ENCODE data around the gene BCAM.

Gene BCAM

GRCh38 chr19:44816301-44816700 lies 7.4 kb downstream of the BCAM start:
- no peak overlapping the region for H2AFZ ChIP-seq (ENCODE audit: low read depth, low read length, severe bottlenecking)
- no peak for TF ChIP-seq EZH2phosphoT487 (conservative IDR thresholded peaks at IDR 0.05; ENCODE audit: low read length)
- TF ChIP-seq CTCF (IDR thresholded peaks at IDR 0.05; ENCODE audit: insufficient read depth, low read length, poor library complexity, severe bottlenecking), result no peak
- H3K9me2 ChIP-seq (replicated peaks; ENCODE audit: insufficient read depth, low read length), result no peaks in the 10 kb centered on the region

GRCh38 chr19:44817725-44818465 lies 9.0 kb downstream of the BCAM start:
- no peaks in the 10 kb centered on the region for H3K79me2 ChIP-seq (ENCODE audit: insufficient read depth, low read length)
- no peak overlapping the region for H3K27ac ChIP-seq (ENCODE audit: low read depth, low read length)
- H3K4me2 ChIP-seq (ENCODE audit: low read depth, low read length, poor library complexity, severe bottlenecking), result no peak overlapping the region
- no peaks in the 10 kb centered on the region for H3K9me3 ChIP-seq (ENCODE audit: insufficient read depth, low read length)
- no peaks in the 10 kb centered on the region for H4K20me1 ChIP-seq (ENCODE audit: low read depth, low read length)
- H3F3A ChIP-seq (ENCODE audit: insufficient read depth), result no peaks in the 10 kb centered on the region
- no peaks in the 10 kb centered on the region for H3K27me3 ChIP-seq (ENCODE audit: low read length)
- H3K9me2 ChIP-seq (replicated peaks; ENCODE audit: insufficient read depth, low read length), result no peaks in the 10 kb centered on the region
- H3K36me3 ChIP-seq (ENCODE audit: low read length), result no peaks in the 10 kb centered on the region
- H2AFZ ChIP-seq (ENCODE audit: low read depth, low read length, severe bottlenecking), result no peak overlapping the region
- TF ChIP-seq CTCF (IDR thresholded peaks at IDR 0.05; ENCODE audit: insufficient read depth, low read length, poor library complexity, severe bottlenecking) (no peak), EZH2phosphoT487 (conservative IDR thresholded peaks at IDR 0.05; ENCODE audit: low read length) (no peak)
- no peak overlapping the region for H3K9ac ChIP-seq (ENCODE audit: low read length)
- H3K4me3 ChIP-seq (ENCODE audit: insufficient read depth, low read length, poor library complexity, severe bottlenecking), result no peak overlapping the region

More at GRCh38 chr19:44816301-44816700, 7.4 kb downstream of the BCAM start:
- Histone ChIP-seq H3K4me3 (ENCODE audit: insufficient read depth, low read length, poor library complexity, severe bottlenecking) (no peak overlapping the region), H4K20me1 (ENCODE audit: low read depth, low read length) (no peaks in the 10 kb centered on the region), H3K4me2 (ENCODE audit: low read depth, low read length, poor library complexity, severe bottlenecking) (no peak overlapping the region), H3K9ac (ENCODE audit: low read length) (no peak overlapping the region), H3K36me3 (ENCODE audit: low read length) (no peaks in the 10 kb centered on the region), H3F3A (ENCODE audit: insufficient read depth) (no peaks in the 10 kb centered on the region), H3K79me2 (ENCODE audit: insufficient read depth, low read length) (no peaks in the 10 kb centered on the region), H3K9me3 (ENCODE audit: insufficient read depth, low read length) (no peaks in the 10 kb centered on the region), H3K27me3 (ENCODE audit: low read length) (no peaks in the 10 kb centered on the region), H3K27ac (ENCODE audit: low read depth, low read length) (no peak overlapping the region)

- H3K9me3 ChIP-seq (ENCODE audit: insufficient read depth, low read length), result no peaks in the 10 kb centered on the region
- no peak overlapping the region for H3K4me3 ChIP-seq (ENCODE audit: insufficient read depth, low read length, poor library complexity, severe bottlenecking)
- no peaks in the 10 kb centered on the region for H3K79me2 ChIP-seq (ENCODE audit: insufficient read depth, low read length)
- H4K20me1 ChIP-seq (ENCODE audit: low read depth, low read length), result no peaks in the 10 kb centered on the region
- H3K9me2 ChIP-seq (replicated peaks; ENCODE audit: insufficient read depth, low read length), result no peaks in the 10 kb centered on the region
- no peak overlapping the region for H3K4me2 ChIP-seq (ENCODE audit: low read depth, low read length, poor library complexity, severe bottlenecking)
- H3K27me3 ChIP-seq (ENCODE audit: low read length), result no peaks in the 10 kb centered on the region
- H3F3A ChIP-seq (ENCODE audit: insufficient read depth), result no peaks in the 10 kb centered on the region
- H3K36me3 ChIP-seq (ENCODE audit: low read length), result no peaks in the 10 kb centered on the region
- no peak overlapping the region for H3K27ac ChIP-seq (ENCODE audit: low read depth, low read length)
- TF ChIP-seq EZH2phosphoT487 (conservative IDR thresholded peaks at IDR 0.05; ENCODE audit: low read length), result no peak
- TF ChIP-seq CTCF (IDR thresholded peaks at IDR 0.05; ENCODE audit: insufficient read depth, low read length, poor library complexity, severe bottlenecking), result no peak
- no peak overlapping the region for H2AFZ ChIP-seq (ENCODE audit: low read depth, low read length, severe bottlenecking)
- H3K9ac ChIP-seq (ENCODE audit: low read length), result no peak overlapping the region
Measured at GRCh38 chr19:44818466-44819031, 9.6 kb downstream of the BCAM start.

Data from SU-DHL-6 (cell line).